Subcutaneous abdominal adipose tissue (tissue), 5 donors: ENCODE results near the gene STARD10.
A peak's percentile ranks its signal among the peaks of the same experiment; 100 is the strongest.

Source experiments
- H3K27ac ChIP-seq: one replicate; pipeline ENCODE4 v1.7.0; 2013; ENCODE audit warnings: low read depth, mild to moderate bottlenecking, inconsistent platforms, low read length, moderate library complexity
- H3K27me3 ChIP-seq, 5 donors: one replicate each; pipeline ENCODE4 v1.7.0; 2013; ENCODE audit warnings: low read length in 5 of 5, inconsistent platforms in 1 of 5; ENCODE audit not compliant: control insufficient read depth in 5 of 5, insufficient read depth in 4 of 5
- H3K36me3 ChIP-seq, 5 donors: one replicate each; pipeline ENCODE4 v1.7.0; 2013; ENCODE audit warnings: low read length in 5 of 5; ENCODE audit not compliant: control insufficient read depth in 5 of 5, insufficient read depth in 5 of 5
- H3K4me1 ChIP-seq, 5 donors: one replicate each; pipeline ENCODE4 v1.7.0; 2013; ENCODE audit warnings: low read length in 5 of 5, mild to moderate bottlenecking in 3 of 5, moderate library complexity in 1 of 5; ENCODE audit not compliant: control insufficient read depth in 5 of 5, insufficient read depth in 5 of 5
- H3K4me3 ChIP-seq, 5 donors: one replicate each; pipeline ENCODE4 v1.7.0; 2013; ENCODE audit warnings: low read length in 5 of 5, low read depth in 1 of 5
- H3K9ac ChIP-seq, 5 donors: one replicate each; pipeline ENCODE4 v1.7.0; 2013; ENCODE audit warnings: low read length in 5 of 5, mild to moderate bottlenecking in 4 of 5, moderate library complexity in 3 of 5
- H3K9me3 ChIP-seq, 5 donors: one replicate each; pipeline ENCODE4 v1.7.0; 2013; ENCODE audit warnings: low read length in 5 of 5; ENCODE audit not compliant: control insufficient read depth in 5 of 5
- donor health status: healthy.
- donor health status: healthy.
- donor health status: healthy.
- donor health status: healthy.
- donor health status: healthy.

The STARD10 gene

GRCh38 chr11:72740562-72741428, 53.1 kb downstream of the STARD10 start:
- Histone ChIP-seq H3K9me3 (no peaks in the 10 kb centered on the region), H3K27ac (peak overlapping the region; percentile 62), H3K4me1 (peaks cover 6 to 80% (median 62%) of the 10 kb centered on the region in 5 donors), H3K4me3 (peak overlapping the region in 1 of 5 donors; percentile 17), H3K9ac (peak overlapping the region in 1 of 5 donors; percentile 12), H3K36me3 (no peaks in the 10 kb centered on the region), H3K27me3 (no peaks in the 10 kb centered on the region)

DNA sequence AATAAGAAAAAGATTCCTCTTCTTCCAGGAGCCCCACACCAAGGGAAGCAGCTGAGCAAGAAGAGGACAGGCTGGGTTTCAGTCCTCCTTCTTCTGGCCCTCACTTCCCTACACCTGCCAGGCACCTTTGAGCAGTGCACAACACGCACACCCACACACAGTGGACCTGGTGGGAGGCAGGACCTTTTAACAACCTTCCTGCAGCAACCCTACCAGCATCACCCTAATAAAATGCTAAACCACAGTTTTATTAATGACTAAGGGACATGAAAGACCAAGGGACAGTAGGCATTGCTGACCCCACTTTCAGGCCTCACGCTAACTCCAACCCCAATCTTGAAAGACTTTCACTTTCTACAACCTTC, 53.8 kb downstream of the STARD10 start:
- peak overlapping the region; percentile 72 for H3K27ac ChIP-seq
- peak overlapping the region in 1 of 5 donors; percentile 2 for H3K9ac ChIP-seq
- peaks cover 6 to 84% (median 62%) of the 10 kb centered on the region in 5 donors for H3K4me1 ChIP-seq
- no peak overlapping the region for H3K4me3 ChIP-seq
- H3K27me3 ChIP-seq, result no peaks in the 10 kb centered on the region
- H3K9me3 ChIP-seq, result no peaks in the 10 kb centered on the region
- H3K36me3 ChIP-seq, result no peaks in the 10 kb centered on the region

- Histone ChIP-seq H3K27me3 (no peaks in the 10 kb centered on the region), H3K27ac (peak overlapping the region; percentile 72), H3K9ac (peak overlapping the region in 2 of 5 donors; percentile 32 to 65), H3K9me3 (no peaks in the 10 kb centered on the region), H3K4me1 (peaks cover 6 to 80% (median 58%) of the 10 kb centered on the region in 5 donors), H3K4me3 (peak overlapping the region in 2 of 5 donors; percentile 4 to 58), H3K36me3 (no peaks in the 10 kb centered on the region)
Observed at GRCh38 chr11:72739240-72740059, 54.4 kb downstream of the STARD10 start.

DNA sequence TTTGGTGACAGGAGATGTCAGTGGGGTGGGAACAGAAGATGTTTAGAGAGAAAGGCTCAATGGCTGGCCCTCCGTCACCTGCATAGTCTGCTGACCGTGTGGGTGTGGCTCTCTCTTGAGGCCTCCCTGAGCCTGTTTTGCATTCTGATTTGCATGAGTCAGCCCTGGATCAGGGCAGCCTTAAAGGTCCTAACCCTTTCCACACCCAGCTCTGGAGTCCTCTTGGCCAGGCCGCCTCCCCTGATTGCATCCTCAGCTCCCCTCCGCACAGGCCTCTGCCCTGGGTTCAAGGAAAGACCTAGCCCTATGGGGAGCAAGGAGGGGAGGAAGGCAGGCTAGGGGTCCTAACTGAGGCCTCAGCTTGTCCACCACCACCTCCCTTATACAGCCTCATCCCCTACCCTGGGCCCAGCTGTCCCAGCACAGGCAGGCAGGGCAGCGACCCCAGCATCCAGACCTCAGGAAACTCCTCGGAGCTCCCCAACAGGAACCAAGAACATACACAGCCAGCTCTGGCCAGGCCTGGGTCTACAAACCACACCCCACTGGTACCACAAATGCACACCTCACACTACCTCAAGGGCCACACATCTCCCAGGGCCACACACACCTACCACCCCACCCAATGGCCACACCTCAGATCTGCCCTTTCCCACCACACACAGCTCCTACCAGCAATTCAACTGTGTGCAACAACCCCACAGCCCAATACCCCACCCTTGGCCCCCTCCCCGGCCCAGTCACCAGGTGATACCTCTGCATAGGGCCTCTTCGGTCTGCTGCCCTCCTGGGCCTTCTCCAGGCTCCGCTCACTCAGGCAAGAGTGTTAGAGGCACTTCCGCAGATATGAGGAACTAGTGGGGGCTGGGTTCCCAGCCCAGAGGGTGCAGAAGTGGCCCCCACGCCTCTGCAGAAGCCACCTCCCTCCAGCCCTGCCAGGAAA, 55.4 kb downstream of the STARD10 start:
- Histone ChIP-seq H3K9me3 (no peaks in the 10 kb centered on the region), H3K4me1 (peaks cover 6 to 71% (median 48%) of the 10 kb centered on the region in 5 donors), H3K4me3 (peak overlapping the region; percentile 24 to 58 (median 43)), H3K9ac (peak overlapping the region in 4 of 5 donors; percentile 17 to 65 (median 46)), H3K27me3 (no peaks in the 10 kb centered on the region), H3K36me3 (no peaks in the 10 kb centered on the region), H3K27ac (peak overlapping the region; percentile 72)

DNA sequence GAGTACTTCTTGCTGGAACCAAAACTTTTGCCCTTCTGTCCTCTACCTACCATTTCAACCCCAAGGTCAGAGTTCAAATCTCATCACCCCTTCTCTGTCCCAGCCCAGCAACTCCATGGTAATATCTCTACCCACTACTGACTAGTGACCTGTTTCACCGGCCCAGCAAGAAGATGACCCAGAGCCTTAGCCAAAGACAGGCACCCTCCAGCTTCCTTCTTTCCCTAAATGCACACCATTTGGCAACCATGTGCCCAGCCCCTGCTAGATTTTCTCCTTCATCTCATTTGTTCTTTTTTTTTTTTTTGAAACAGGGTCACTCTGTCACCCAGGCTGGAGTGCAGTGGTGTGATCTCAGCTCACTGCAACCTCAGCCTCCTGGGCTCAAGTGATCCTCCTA, 56.5 kb downstream of the STARD10 start:
- peaks cover 6 to 72% (median 49%) of the 10 kb centered on the region in 5 donors for H3K4me1 ChIP-seq
- H3K4me3 ChIP-seq, result no peak overlapping the region
- peak overlapping the region in 3 of 5 donors; percentile 16 to 60 (median 18) for H3K9ac ChIP-seq
- peaks cover 0 to 3% (median 0%) of the 10 kb centered on the region in 5 donors for H3K36me3 ChIP-seq
- no peaks in the 10 kb centered on the region for H3K9me3 ChIP-seq
- H3K27me3 ChIP-seq, result no peaks in the 10 kb centered on the region
- H3K27ac ChIP-seq, result peak overlapping the region; percentile 72

DNA sequence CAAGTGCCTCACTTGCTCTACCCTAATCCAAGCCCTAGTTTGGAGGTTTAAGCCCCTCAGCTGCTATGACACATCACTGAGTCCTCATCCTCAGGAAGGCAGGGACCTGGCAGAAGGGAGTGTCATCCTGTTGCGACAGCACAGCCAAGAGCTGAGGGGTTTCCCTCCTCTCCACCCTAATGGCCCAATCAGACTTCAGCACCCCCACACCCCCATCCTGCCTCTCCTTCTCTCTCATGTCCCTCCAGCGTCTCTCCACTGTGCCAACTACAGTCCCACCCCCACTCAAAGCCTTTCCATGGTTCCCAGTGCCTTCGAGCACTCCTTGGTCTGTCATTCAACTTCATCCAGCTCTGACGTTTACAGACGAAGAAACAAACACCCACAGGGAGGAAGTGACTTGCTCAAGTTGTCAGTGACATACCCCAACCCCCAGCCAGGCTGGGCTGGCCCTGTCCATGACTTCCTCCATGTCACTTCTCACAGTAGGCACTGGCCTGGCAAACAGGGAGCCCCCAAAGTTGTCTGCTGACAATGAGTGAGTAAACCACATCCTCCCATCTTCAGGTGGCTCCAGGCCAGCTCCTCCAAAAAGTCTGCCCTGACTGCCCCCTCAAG, 57.3 kb downstream of the STARD10 start:
- H3K4me1 ChIP-seq, result peaks cover 6 to 64% (median 41%) of the 10 kb centered on the region in 5 donors
- peaks cover 0 to under 1% (median 0%) of the 10 kb centered on the region in 5 donors for H3K9me3 ChIP-seq
- peak overlapping the region; percentile 72 for H3K27ac ChIP-seq
- no peaks in the 10 kb centered on the region for H3K27me3 ChIP-seq
- peak overlapping the region in 3 of 5 donors; percentile 16 to 59 (median 18) for H3K9ac ChIP-seq
- peak overlapping the region in 1 of 5 donors; percentile 9 for H3K4me3 ChIP-seq
- peaks cover 0 to 3% (median 0%) of the 10 kb centered on the region in 5 donors for H3K36me3 ChIP-seq

- Histone ChIP-seq H3K4me3 (no peak overlapping the region), H3K27ac (peak overlapping the region; percentile 41), H3K4me1 (peaks cover 6 to 54% (median 32%) of the 10 kb centered on the region in 5 donors), H3K27me3 (no peaks in the 10 kb centered on the region), H3K9ac (peak overlapping the region in 2 of 5 donors; percentile 22 to 52), H3K9me3 (peaks cover 0 to 5% (median 0%) of the 10 kb centered on the region in 5 donors), H3K36me3 (peaks cover 0 to 6% (median 0%) of the 10 kb centered on the region in 5 donors)
Observed at GRCh38 chr11:72735495-72736027, 58.3 kb downstream of the STARD10 start.

- Histone ChIP-seq H3K9me3 (peaks cover 0 to 5% (median 0%) of the 10 kb centered on the region in 5 donors), H3K9ac (no peak overlapping the region), H3K4me1 (peaks cover 0 to 23% (median 10%) of the 10 kb centered on the region in 5 donors), H3K4me3 (no peak overlapping the region), H3K27ac (no peak overlapping the region), H3K27me3 (no peaks in the 10 kb centered on the region), H3K36me3 (peaks cover 0 to 6% (median 0%) of the 10 kb centered on the region in 5 donors)
Observed at GRCh38 chr11:72732329-72732728, 61.5 kb downstream of the STARD10 start.
